DMS153 treated with DMSO at 0.1 percent for 48 hours (cell line): ENCODE measurements around the gene WDR90.
"Not testable (repeated sequence)": the region's sequence is repeated elsewhere in the genome, so short reads cannot be mapped to it uniquely, and the experiment has no call there.

Source experiments
- DNase-seq: peaks from one replicate; lab custom pipeline; 2025; ENCODE audit not compliant: unreplicated experiment; lab: John Stamatoyannopoulos, UW

Gene WDR90

GRCh38 chr16:704552-705380 is 55.6 kb downstream of the WDR90 start:
- DNase-seq = no peak

GRCh38 chr16:705431-706188 is 56.4 kb downstream of the WDR90 start, which contains the start of gene FBXL16:
FBXL16 (minus strand) TSS chr16:705801; CDS start chr16:697405, 8,396 bp downstream.
- no peak for DNase-seq

GRCh38 chr16:706189-707061 is 57.3 kb downstream of the WDR90 start:
- no peak for DNase-seq

- DNase-seq = no peak
These were observed 57.9 kb downstream of the WDR90 start for GRCh38 chr16:707062-707538.

- no peak for DNase-seq
These were observed 58.9 kb downstream of the WDR90 start for GRCh38 chr16:708019-708418.

GRCh38 chr16:708959-709358 is 59.8 kb downstream of the WDR90 start:
- DNase-seq = no peak

GRCh38 chr16:709566-710499 is 60.7 kb downstream of the WDR90 start:
- DNase-seq = peak; percentile 72

- no peak for DNase-seq
These were observed 61.4 kb downstream of the WDR90 start for GRCh38 chr16:710500-711075.

GRCh38 chr16:711084-711483 is 61.9 kb downstream of the WDR90 start:
- DNase-seq = no peak

GRCh38 chr16:711548-712320 is 62.6 kb downstream of the WDR90 start:
- DNase-seq = peak; percentile 37

GRCh38 chr16:712740-713250 is 63.6 kb downstream of the WDR90 start:
- DNase-seq = not testable (repeated sequence)

GRCh38 chr16:714079-714478 is 64.9 kb downstream of the WDR90 start:
- no peak for DNase-seq

- DNase-seq = peak; percentile 66
These were observed 65.7 kb downstream of the WDR90 start, which contains the start of gene METRN for GRCh38 chr16:714558-715476. METRN (plus strand) TSS chr16:715118; CDS start chr16:715290, 172 bp downstream.

GRCh38 chr16:715477-716199 is 66.5 kb downstream of the WDR90 start:
- no peak for DNase-seq

GRCh38 chr16:716200-716568 is 67.0 kb downstream of the WDR90 start:
- DNase-seq = no peak

- no peak for DNase-seq
These were observed 67.7 kb downstream of the WDR90 start for GRCh38 chr16:716768-717325.
